Left lung (tissue), 10 donors: Measurements from ENCODE around the gene ATP2A1. TPM values are rescaled to one million over a fixed set of nuclear protein-coding genes. Genes with fewer than 3 reads are reported as not detected.
A peak's percentile ranks its signal among the peaks of the same experiment; 100 is the strongest.

Experiments
- ATAC-seq: fragments of 200-7000 bp; cut with Tn5 transposase; one replicate; pipeline ENCODE4 v1.9.1; 2020; ENCODE audit warnings: moderate library complexity
- DNase-seq, 4 donors: peaks; one replicate each; pipeline ENCODE4 v3.0.0-alpha.2; 2013 to 2020
- H3K27ac ChIP-seq, 2 donors: fragments of 200-600 bp; sonication (generic) in 1 of 2; one replicate each; pipeline versions ENCODE4 v1.5.0 to v1.8.0; 2020 to 2021
- H3K27me3 ChIP-seq, 2 donors: fragments of 200-600 bp; sonication (generic) in 1 of 2; one replicate each; pipeline versions ENCODE4 v1.5.0 to v1.8.0; 2020 to 2021
- H3K36me3 ChIP-seq, 2 donors: fragments of 200-600 bp; sonication (generic) in 1 of 2; one replicate each; pipeline versions ENCODE4 v1.5.0 to v1.8.0; 2020 to 2021
- H3K4me1 ChIP-seq, 2 donors: fragments of 200-600 bp; one replicate each; pipeline ENCODE4 v1.8.0; 2021
- H3K4me3 ChIP-seq, 2 donors: fragments of 200-600 bp; sonication (generic) in 1 of 2; one replicate each; pipeline versions ENCODE4 v1.5.0 to v1.8.0; 2020 to 2021; ENCODE audit warnings: mild to moderate bottlenecking in 1 of 2
- H3K9me3 ChIP-seq, 2 donors: fragments of 200-600 bp; sonication (generic) in 1 of 2; one replicate each; pipeline versions ENCODE4 v1.5.0 to v1.8.0; 2020 to 2021
- intact Hi-C, 2 donors: fragments of 100-400 bp; cut with DNase I; formaldehyde crosslinking; loops; one replicate each; pipeline versions ENCODE4 v1.11.2 to v1.14.2; 2022
- polyA plus RNA-seq, 6 donors: library from polyadenylated mRNA; unstranded; fragments of 120-200 nt; gene quantifications; one replicate each; pipeline ENCODE4 v1.2.1, GENCODE V29; 2013; ENCODE audit not compliant: insufficient read length in 6 of 6
- total RNA-seq, 2 donors: library from RNA; stranded (reverse); fragmentation: NEBNext Ultra II Directional; extraction: Animal tissue kit (Norgen Biotek cat#: 25700); gene quantifications; one replicate each; pipeline ENCODE4 v1.2.1, GENCODE V29; 2021
- TF ChIP-seq, protein P1 (sequence below), 2 donors: fragments of 200-600 bp; sonication (generic) in 1 of 2; IDR thresholded peaks; one replicate each; pipeline versions ENCODE4 v1.5.0 to v1.8.0; 2021; ENCODE audit warnings: antibody characterized with exemption in 2 of 2
- donor health status: DM: no; HTN: yes; CAD: no.
- donor health status: DM: no; HTN: no; CAD: no.

ATP2A1 gene
- total and polyA plus RNA-seq, 8 donors, result 0.38 to 3.1 (median 2.5) TPM

DNA sequence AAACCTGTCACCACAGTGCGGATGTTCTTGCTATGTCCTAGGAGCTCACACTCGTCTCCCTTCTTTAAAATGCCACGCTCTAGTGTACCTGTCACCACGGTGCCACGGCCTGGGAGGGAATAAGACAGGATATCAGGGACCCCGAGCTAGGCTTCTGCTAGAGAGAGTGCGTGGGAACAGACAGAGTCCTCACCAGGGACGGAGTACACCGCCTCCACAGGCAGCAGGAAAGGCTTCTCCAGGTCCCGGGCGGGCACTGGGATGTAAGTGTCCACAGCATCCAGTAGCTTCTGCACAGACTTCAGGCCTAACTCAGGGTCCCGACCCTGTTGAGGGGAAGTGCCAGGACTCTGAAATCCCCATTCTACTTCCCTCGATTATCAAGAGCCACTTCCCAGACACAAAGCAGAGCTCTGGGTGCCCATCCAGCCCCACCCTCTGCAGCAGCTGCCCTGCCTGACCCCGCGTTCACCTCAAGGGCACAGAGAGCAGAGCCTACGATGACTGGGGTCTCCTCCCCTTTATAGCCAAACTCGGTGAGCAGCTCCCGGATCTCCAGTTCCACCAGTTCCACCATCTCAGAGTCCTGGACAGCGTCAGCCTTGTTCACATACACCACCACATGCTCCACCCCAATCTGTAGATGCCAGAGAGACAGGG, 33.9 kb upstream of the ATP2A1 start:
- H3K4me1 ChIP-seq, result peaks cover 7 to 23% of the 10 kb centered on the region in 2 donors
- TF ChIP-seq, protein P1, sequence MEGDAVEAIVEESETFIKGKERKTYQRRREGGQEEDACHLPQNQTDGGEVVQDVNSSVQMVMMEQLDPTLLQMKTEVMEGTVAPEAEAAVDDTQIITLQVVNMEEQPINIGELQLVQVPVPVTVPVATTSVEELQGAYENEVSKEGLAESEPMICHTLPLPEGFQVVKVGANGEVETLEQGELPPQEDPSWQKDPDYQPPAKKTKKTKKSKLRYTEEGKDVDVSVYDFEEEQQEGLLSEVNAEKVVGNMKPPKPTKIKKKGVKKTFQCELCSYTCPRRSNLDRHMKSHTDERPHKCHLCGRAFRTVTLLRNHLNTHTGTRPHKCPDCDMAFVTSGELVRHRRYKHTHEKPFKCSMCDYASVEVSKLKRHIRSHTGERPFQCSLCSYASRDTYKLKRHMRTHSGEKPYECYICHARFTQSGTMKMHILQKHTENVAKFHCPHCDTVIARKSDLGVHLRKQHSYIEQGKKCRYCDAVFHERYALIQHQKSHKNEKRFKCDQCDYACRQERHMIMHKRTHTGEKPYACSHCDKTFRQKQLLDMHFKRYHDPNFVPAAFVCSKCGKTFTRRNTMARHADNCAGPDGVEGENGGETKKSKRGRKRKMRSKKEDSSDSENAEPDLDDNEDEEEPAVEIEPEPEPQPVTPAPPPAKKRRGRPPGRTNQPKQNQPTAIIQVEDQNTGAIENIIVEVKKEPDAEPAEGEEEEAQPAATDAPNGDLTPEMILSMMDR (IDR thresholded peaks at IDR 0.05), result no peak
- H3K27ac ChIP-seq, result no peak overlapping the region
- no peaks in the 10 kb centered on the region for H3K27me3 ChIP-seq
- no peak overlapping the region for H3K4me3 ChIP-seq
- intact Hi-C loops, result no loop called here
- peaks cover 0 to 51% of the 10 kb centered on the region in 2 donors for H3K36me3 ChIP-seq
- H3K9me3 ChIP-seq, result no peaks in the 10 kb centered on the region
- ATAC-seq, result no peak
- DNase-seq, result no peak

DNA sequence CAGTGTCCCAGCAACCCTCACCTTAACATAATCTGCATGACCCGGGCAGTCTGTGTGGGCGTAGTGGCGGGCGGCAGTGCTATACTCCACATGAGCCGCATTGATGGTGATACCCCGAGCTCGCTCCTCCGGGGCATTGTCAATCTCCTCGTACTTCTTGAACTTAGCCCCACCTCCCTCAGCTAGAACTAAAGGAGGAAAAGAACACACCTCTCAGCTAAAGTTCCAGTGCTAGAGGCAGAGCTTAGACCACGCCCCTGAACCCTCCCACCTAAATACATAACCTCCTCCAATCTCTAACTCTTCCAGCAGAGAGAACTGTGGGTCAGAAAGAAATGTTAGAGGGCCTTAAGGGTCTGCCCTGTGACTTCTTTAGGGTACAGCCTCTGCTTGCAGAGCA, 33.0 kb upstream of the ATP2A1 start:
- DNase-seq, result no peak
- Histone ChIP-seq H3K4me3 (peak overlapping the region; percentile 92 to 98), H3K4me1 (peaks cover 7 to 23% of the 10 kb centered on the region in 2 donors), H3K27ac (peak overlapping the region in 1 of 2 donors; percentile 90), H3K9me3 (no peaks in the 10 kb centered on the region), H3K27me3 (no peaks in the 10 kb centered on the region), H3K36me3 (peaks cover 0 to 44% of the 10 kb centered on the region in 2 donors)
- intact Hi-C loops, result no loop called here
- TF ChIP-seq, protein P1 (IDR thresholded peaks at IDR 0.05), result no peak
- ATAC-seq, result peak; percentile 54

DNA sequence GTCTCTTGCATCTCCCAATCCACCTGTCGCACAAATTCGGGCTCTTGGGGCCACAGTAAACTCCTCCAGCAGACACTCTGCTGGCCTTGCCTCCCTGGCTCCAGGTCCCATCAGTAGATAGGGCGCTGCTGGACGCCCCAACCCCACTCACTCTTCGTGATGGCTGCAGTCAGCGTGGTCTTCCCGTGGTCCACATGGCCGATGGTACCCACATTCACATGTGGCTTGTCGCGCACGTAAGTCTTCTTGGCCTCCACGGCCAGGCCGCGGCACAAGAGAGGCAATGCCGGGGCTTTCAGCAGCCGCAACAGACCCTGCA, 32.6 kb upstream of the ATP2A1 start:
- Histone ChIP-seq H3K27me3 (no peaks in the 10 kb centered on the region), H3K36me3 (peaks cover 0 to 43% of the 10 kb centered on the region in 2 donors), H3K4me1 (peaks cover 7 to 23% of the 10 kb centered on the region in 2 donors), H3K9me3 (no peaks in the 10 kb centered on the region), H3K27ac (peak overlapping the region; percentile 55 to 90), H3K4me3 (peak overlapping the region; percentile 92 to 98)
- ATAC-seq (no peak), DNase-seq (no peak)
- intact Hi-C loops, result no loop called here
- TF ChIP-seq, protein P1 (IDR thresholded peaks at IDR 0.05), result no peak

DNA sequence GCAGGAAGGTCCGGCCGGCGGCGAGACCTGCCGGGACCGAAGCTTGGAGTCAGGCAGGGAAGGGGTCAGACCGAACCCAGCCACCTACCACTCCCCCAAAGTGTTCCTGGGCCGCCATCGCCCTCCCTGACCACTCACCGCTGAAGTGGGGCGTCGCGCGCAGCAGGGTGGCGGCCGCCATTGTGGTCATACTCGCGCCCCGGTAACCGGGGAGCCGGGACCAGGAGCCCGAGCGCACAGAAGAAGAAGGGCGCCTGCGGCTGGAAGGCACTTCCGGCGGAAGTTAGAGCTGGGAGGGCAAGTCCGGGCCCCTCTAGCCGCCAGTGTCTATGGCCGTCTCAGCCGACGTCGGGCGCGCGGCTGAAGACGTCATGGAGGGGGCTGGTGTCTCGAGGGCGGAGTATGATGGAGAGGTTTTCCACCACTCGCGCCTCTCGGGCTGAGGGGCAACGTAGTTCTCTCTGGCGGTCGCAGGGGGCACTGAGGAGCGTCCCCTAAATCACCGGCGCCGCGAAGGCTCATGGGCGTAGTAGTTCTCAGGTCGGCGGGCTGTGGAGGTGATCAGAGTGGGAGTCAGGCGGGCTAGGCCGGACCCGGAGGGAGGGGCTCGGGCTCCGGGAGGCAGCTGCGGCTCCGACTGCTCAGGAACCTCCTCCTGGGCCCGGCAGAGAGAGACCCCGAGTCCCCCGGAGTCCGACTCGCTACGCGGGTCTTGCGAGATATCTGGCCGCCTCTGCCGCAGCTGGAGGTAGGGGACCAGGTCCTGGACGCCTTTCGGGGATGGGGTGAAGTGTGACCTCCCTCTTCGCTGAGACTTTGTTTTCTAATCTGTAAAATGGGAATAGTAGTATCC, 32.0 kb upstream of the ATP2A1 start, which contains the start of gene TUFM:
Gene TUFM, minus strand, starts transcription at position 269 of the 853 bp plus-strand sequence. Its CDS starts 79 bp downstream, at position 190.
- H3K27me3 ChIP-seq, result no peaks in the 10 kb centered on the region
- peak within 1 kb of the TSS; percentile 92 to 98 for H3K4me3 ChIP-seq
- TF ChIP-seq, protein P1 (IDR thresholded peaks at IDR 0.05), result peak; percentile 63 to 73
- H3K9me3 ChIP-seq, result no peaks in the 10 kb centered on the region
- ATAC-seq (peak; percentile 96), DNase-seq (peak; percentile 98 to 99 (median 98))
- H3K27ac ChIP-seq, result peak within 1 kb of the TSS; percentile 86 to 90
- intact Hi-C loops, result no loop called here
- peaks cover 0 to 37% of the 10 kb centered on the region in 2 donors for H3K36me3 ChIP-seq
- H3K4me1 ChIP-seq, result peaks cover 7 to 23% of the 10 kb centered on the region in 2 donors

DNA sequence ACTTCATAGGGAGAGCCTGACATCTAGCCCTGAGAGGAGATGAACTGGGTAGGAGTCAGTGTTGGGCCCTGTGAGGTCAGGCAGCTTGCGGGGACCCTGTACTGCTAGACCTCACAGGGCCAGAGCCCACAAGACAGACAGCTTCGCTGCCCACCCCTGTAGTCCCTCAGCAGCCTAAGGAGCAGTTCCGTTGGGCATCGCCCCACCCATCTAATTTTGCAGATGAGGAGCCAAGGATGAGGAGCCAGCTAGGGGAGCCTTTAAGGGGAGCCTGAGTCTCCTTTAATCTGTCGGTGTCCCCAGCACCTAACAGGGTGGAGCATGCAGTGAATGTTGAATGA, 31.4 kb upstream of the ATP2A1 start:
- no peaks in the 10 kb centered on the region for H3K27me3 ChIP-seq
- peak overlapping the region; percentile 86 to 90 for H3K27ac ChIP-seq
- ATAC-seq, result peak; percentile 6
- DNase-seq, result no peak
- H3K4me3 ChIP-seq, result peak overlapping the region; percentile 92 to 98
- peaks cover 7 to 23% of the 10 kb centered on the region in 2 donors for H3K4me1 ChIP-seq
- TF ChIP-seq, protein P1 (IDR thresholded peaks at IDR 0.05), result no peak
- H3K36me3 ChIP-seq, result peaks cover 0 to 31% of the 10 kb centered on the region in 2 donors
- no peaks in the 10 kb centered on the region for H3K9me3 ChIP-seq
- intact Hi-C loops, result no loop called here
